Sigmoid colon (tissue), 7 donors: Measurements from ENCODE around the gene ANXA3. TPM values are rescaled to one million over a fixed set of nuclear protein-coding genes. Genes with fewer than 3 reads are reported as not detected.

ENCODE experiments used
- DNase-seq: peaks from one replicate; pipeline ENCODE4 v3.0.0-alpha.2; 2019
- H3K27ac ChIP-seq, 4 donors: fragments of 200-600 bp; sonication (generic); one replicate each; pipeline ENCODE4 v1.5.1; 2016 to 2019; ENCODE audit warnings: mild to moderate bottlenecking in 1 of 4
- H3K27me3 ChIP-seq, 3 donors: fragments of 200-600 bp; sonication (generic); one replicate each; pipeline ENCODE4 v1.5.1; 2019; ENCODE audit warnings: mild to moderate bottlenecking in 1 of 3
- H3K36me3 ChIP-seq, 4 donors: fragments of 200-600 bp; sonication (generic); one replicate each; pipeline ENCODE4 v1.5.1; 2016 to 2019
- H3K4me1 ChIP-seq, 4 donors: fragments of 200-600 bp; sonication (generic); one replicate each; pipeline ENCODE4 v1.5.1; 2017 to 2019
- H3K4me3 ChIP-seq, 4 donors: fragments of 200-600 bp; sonication (generic); one replicate each; pipeline ENCODE4 v1.5.1; 2017 to 2019; ENCODE audit warnings: mild to moderate bottlenecking in 2 of 4, moderate library complexity in 1 of 4
- H3K9me3 ChIP-seq, 4 donors: fragments of 200-600 bp in 3 of 4; sonication (generic) in 3 of 4; one replicate each; pipeline versions ENCODE4 v1.5.1 to v1.6.1; 2013 to 2019
- EP300 ChIP-seq, 4 donors: sonication (generic); formaldehyde crosslinking; IDR thresholded peaks; one replicate each; pipeline ENCODE4 v1.6.1; 2017; ENCODE audit warnings: antibody characterized with exemption in 4 of 4
- POLR2A ChIP-seq, 2 donors: fragments of 450-650 bp; IDR thresholded peaks; one replicate each; pipeline ENCODE4 v1.6.1; 2016; ENCODE audit warnings: antibody characterized with exemption in 2 of 2, mild to moderate bottlenecking in 2 of 2, moderate library complexity in 2 of 2
- POLR2AphosphoS5 ChIP-seq, 4 donors: sonication (generic); formaldehyde crosslinking; IDR thresholded peaks; one replicate each; pipeline ENCODE4 v1.6.1; 2017; ENCODE audit warnings: antibody characterized with exemption in 4 of 4
- WGBS, 2 donors: extraction: QIAGEN DNeasy Blood & Tissue Kit; methylation state at CpG; one replicate each; pipeline ENCODE4 v1.1.7; 2013; 5-methylcytosine and 5-hydroxymethylcytosine counted together
- intact Hi-C: fragments of 100-400 bp; cut with DNase I; formaldehyde crosslinking; loops from one replicate; pipeline ENCODE4 v1.15.1; 2023
- polyA plus RNA-seq, 3 donors: library from polyadenylated mRNA; stranded (reverse); fragments of 200-250 nt; gene quantifications; one replicate each; pipeline ENCODE4 v1.2.3, GENCODE V29; 2013
- total RNA-seq, 4 donors: library from RNA; depleted of rRNA; stranded (reverse); fragments of >200 nt; gene quantifications; one replicate each; pipeline ENCODE4 v1.1.0, GENCODE V29; 2016
- TF ChIP-seq, protein P1 (sequence below), 4 experiments: fragments of 450-650 bp in 3 of 4; fragments of 200-600 bp in 1 of 4; IDR thresholded peaks; one replicate each; pipeline ENCODE4 v1.5.1; 2016 to 2019; ENCODE audit warnings: antibody characterized with exemption in 4 of 4, mild to moderate bottlenecking in 3 of 4, moderate library complexity in 2 of 4
- donor health status: healthy with polysubstance abuse.
- donor health status: Bipolar disorder and iron deficiency.
- donor health status: healthy.

Gene ANXA3
- total and polyA plus RNA-seq, 7 donors: 17.8 to 109 (median 46.4) TPM

DNA sequence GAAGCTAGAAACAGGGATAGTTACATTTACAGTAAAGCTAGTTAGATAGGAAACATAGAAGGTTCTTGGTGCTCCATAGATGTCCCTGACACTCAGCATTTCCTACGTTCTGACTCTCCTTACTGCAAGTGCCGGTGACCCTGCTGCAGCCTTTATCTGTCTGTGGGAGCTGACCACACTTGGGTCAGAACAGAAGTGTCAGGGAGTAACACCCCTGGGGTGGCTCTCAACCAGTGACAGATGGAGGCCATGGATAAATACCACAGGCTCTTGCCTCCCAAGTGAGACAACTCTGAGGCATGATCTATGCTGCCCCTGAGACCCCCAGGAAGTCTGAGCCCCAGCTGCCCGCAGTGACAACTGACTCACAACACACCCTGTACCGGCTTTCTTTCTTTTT lies 69.8 kb downstream of the ANXA3 start:
- TF ChIP-seq POLR2AphosphoS5 (IDR thresholded peaks at IDR 0.05) (no peak), POLR2A (IDR thresholded peaks at IDR 0.05) (no peak), EP300 (IDR thresholded peaks at IDR 0.05) (no peak)
- TF ChIP-seq, protein P1, sequence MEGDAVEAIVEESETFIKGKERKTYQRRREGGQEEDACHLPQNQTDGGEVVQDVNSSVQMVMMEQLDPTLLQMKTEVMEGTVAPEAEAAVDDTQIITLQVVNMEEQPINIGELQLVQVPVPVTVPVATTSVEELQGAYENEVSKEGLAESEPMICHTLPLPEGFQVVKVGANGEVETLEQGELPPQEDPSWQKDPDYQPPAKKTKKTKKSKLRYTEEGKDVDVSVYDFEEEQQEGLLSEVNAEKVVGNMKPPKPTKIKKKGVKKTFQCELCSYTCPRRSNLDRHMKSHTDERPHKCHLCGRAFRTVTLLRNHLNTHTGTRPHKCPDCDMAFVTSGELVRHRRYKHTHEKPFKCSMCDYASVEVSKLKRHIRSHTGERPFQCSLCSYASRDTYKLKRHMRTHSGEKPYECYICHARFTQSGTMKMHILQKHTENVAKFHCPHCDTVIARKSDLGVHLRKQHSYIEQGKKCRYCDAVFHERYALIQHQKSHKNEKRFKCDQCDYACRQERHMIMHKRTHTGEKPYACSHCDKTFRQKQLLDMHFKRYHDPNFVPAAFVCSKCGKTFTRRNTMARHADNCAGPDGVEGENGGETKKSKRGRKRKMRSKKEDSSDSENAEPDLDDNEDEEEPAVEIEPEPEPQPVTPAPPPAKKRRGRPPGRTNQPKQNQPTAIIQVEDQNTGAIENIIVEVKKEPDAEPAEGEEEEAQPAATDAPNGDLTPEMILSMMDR (IDR thresholded peaks at IDR 0.05): no peak

DNA sequence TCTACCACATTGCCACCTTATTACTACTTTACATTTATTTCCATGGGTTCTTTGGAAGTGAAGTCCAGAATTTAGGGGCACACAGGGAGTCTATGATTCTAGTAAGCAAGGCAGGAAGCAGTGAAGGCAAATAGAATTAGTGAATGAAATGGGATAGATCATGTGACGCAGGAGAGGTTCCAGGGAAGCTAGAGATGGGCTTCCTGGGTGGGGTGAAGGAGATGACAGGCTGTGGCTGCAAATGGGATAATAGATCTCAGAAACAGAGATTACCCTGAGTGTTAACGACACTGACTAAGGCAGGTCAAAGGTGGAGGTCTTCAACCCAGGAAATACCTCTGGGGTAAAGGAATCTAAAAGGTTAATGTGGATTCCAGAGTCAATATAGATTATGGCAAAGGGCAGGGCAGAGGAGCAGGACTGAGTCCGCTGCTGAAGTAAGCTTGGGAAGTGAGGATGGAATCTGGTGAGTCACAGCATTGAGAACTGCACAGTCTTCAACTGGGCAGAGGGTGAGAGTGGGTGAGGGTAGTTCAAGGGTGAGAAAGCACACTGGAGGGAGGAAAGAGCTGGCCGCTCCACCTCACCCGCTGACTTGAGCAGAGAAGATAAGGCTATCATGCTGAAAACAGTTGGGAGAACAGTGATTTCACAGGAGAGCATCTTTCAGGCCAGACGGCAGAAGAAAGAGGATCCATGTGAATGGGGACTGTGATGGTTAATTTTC lies 70.8 kb downstream of the ANXA3 start:
- no peak overlapping the region for H3K27ac ChIP-seq
- no peaks in the 10 kb centered on the region for H3K27me3 ChIP-seq
- no peaks in the 10 kb centered on the region for H3K4me1 ChIP-seq
- intact Hi-C loops: no loop called here
- no peak for DNase-seq
- TF ChIP-seq EP300 (IDR thresholded peaks at IDR 0.05): no peak
- TF ChIP-seq POLR2AphosphoS5 (IDR thresholded peaks at IDR 0.05): no peak
- TF ChIP-seq POLR2A (IDR thresholded peaks at IDR 0.05): no peak
- TF ChIP-seq, protein P1 (IDR thresholded peaks at IDR 0.05): no peak
- WGBS, 2 donors: 67 to 86% methylated on average over 6 of the region's 6 CpGs
- H3K4me3 ChIP-seq: no peak overlapping the region
- no peaks in the 10 kb centered on the region for H3K9me3 ChIP-seq
- no peaks in the 10 kb centered on the region for H3K36me3 ChIP-seq

More for the DNA sequence above, 69.8 kb downstream of the ANXA3 start:
- H3K4me3 ChIP-seq: no peak overlapping the region
- WGBS, 2 donors: 75 to 86% methylated on average over 4 of the region's 4 CpGs
- H3K27me3 ChIP-seq: no peaks in the 10 kb centered on the region
- no peak overlapping the region for H3K27ac ChIP-seq
- intact Hi-C loops: no loop called here
- H3K4me1 ChIP-seq: no peaks in the 10 kb centered on the region
- no peak for DNase-seq
- no peaks in the 10 kb centered on the region for H3K36me3 ChIP-seq
- H3K9me3 ChIP-seq: no peaks in the 10 kb centered on the region

DNA sequence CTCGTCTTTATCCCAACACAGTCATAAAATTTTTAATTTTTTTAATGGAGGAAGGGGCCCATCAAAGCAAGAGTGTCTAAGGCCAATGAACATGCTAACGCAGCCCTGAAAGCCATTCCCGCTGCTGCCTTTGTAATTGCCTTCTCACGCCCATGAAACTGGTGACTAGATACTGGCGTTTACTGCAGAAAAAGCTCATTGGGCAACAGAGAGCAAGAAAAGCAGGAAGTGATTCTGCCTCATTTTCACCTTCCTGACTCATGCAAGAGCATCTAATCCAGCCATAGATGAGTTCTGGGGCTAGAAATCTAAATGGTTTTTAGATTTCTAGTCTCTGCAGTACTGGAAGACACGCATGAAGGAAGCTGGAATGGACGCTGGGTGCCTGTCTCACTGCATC lies 72.5 kb downstream of the ANXA3 start:
- H3K4me1 ChIP-seq: no peaks in the 10 kb centered on the region
- intact Hi-C loops: no loop called here
- H3K27me3 ChIP-seq: no peaks in the 10 kb centered on the region
- H3K4me3 ChIP-seq: no peak overlapping the region
- no peak for TF ChIP-seq POLR2AphosphoS5 (IDR thresholded peaks at IDR 0.05)
- TF ChIP-seq, protein P1 (IDR thresholded peaks at IDR 0.05): no peak
- DNase-seq: no peak
- WGBS, 2 donors: 90 to 93% methylated on average over 7 of the region's 7 CpGs
- H3K36me3 ChIP-seq: no peaks in the 10 kb centered on the region
- H3K27ac ChIP-seq: no peak overlapping the region
- no peaks in the 10 kb centered on the region for H3K9me3 ChIP-seq

DNA sequence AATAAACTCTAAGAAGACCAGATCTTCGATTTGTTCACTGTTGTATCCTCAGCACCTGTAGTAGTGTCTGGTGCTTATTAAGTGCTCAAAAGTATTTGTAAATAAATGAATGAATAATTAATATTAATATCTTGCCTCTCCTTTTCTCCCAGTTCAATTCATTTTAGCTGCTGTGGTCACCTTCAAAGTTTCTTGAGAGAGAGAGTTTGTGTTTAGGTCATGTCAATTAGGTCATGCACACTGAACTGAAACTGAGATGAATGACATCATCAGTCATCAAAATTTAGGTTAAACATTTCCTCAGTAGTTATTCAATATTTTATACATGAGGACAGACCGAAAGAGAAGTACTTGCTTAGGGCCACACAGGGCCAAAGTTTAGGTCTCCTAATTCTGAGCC lies 73.5 kb downstream of the ANXA3 start:
- no peaks in the 10 kb centered on the region for H3K9me3 ChIP-seq
- WGBS, 2 donors: 24 to 71% methylated on average over 2 of the region's 2 CpGs
- H3K4me3 ChIP-seq: no peak overlapping the region
- intact Hi-C loops: no loop called here
- no peak for TF ChIP-seq POLR2A (IDR thresholded peaks at IDR 0.05)
- no peak for TF ChIP-seq EP300 (IDR thresholded peaks at IDR 0.05)
- TF ChIP-seq, protein P1 (IDR thresholded peaks at IDR 0.05): no peak
- TF ChIP-seq POLR2AphosphoS5 (IDR thresholded peaks at IDR 0.05): no peak
- no peak for DNase-seq
- H3K4me1 ChIP-seq: no peaks in the 10 kb centered on the region
- no peak overlapping the region for H3K27ac ChIP-seq
- no peaks in the 10 kb centered on the region for H3K36me3 ChIP-seq
- no peaks in the 10 kb centered on the region for H3K27me3 ChIP-seq
